KMS-11 (cell line): ENCODE results near the gene BRI3BP.

Experiments used
- H2AFZ ChIP-seq: fragments of 200-600 bp; sonication (generic); 2 replicates; pipeline ENCODE4 v1.6.1; 2016; ENCODE audit warnings: antibody characterized with exemption, mixed run types, low read depth
- H3K27ac ChIP-seq: fragments of 200-600 bp; sonication (generic); 2 replicates; pipeline ENCODE4 v1.6.1; 2016; ENCODE audit warnings: mild to moderate bottlenecking, mixed run types
- H3K27me3 ChIP-seq: fragments of 200-600 bp; sonication (generic); 2 replicates; pipeline ENCODE4 v1.6.1; 2017; ENCODE audit warnings: mild to moderate bottlenecking, low read depth, mixed run types, moderate library complexity; ENCODE audit not compliant: insufficient read depth
- H3K36me3 ChIP-seq: fragments of 200-600 bp; sonication (generic); 2 replicates; pipeline ENCODE4 v1.6.1; 2017; ENCODE audit warnings: mild to moderate bottlenecking, mixed run types; ENCODE audit not compliant: insufficient read depth
- H3K4me1 ChIP-seq: fragments of 200-600 bp; sonication (generic); 2 replicates; pipeline ENCODE4 v1.6.1; 2016; ENCODE audit warnings: mild to moderate bottlenecking, low read depth, mixed run types; ENCODE audit not compliant: poor library complexity, severe bottlenecking
- H3K4me2 ChIP-seq: fragments of 200-600 bp; sonication (generic); 2 replicates; pipeline ENCODE4 v1.7.0; 2016; ENCODE audit warnings: mild to moderate bottlenecking, mixed run types
- H3K4me3 ChIP-seq: fragments of 200-600 bp; sonication (generic); IDR thresholded peaks from 2 replicates; pipeline ENCODE4 v1.6.1; 2017; ENCODE audit warnings: low read depth, low read length, mixed read lengths; ENCODE audit not compliant: insufficient read depth
- H3K79me2 ChIP-seq: fragments of 200-600 bp; sonication (generic); 2 replicates; pipeline ENCODE4 v1.6.1; 2016; ENCODE audit warnings: low read depth, mixed run types; ENCODE audit not compliant: insufficient read depth
- H3K9ac ChIP-seq: fragments of 200-600 bp; sonication (generic); 2 replicates; pipeline ENCODE4 v1.6.1; 2016; ENCODE audit warnings: mild to moderate bottlenecking, mixed run types
- H4K20me1 ChIP-seq: fragments of 200-600 bp; sonication (generic); 2 replicates; pipeline ENCODE4 v1.6.1; 2016; ENCODE audit warnings: mild to moderate bottlenecking, mixed run types; ENCODE audit not compliant: insufficient read depth
- CTCF ChIP-seq: fragments of 200-600 bp; sonication (generic); conservative IDR thresholded peaks from 2 replicates; pipeline ENCODE4 v1.6.1; 2017; ENCODE audit warnings: low read depth, mild to moderate bottlenecking, antibody characterized with exemption, low read length, moderate library complexity, mixed read lengths

The BRI3BP gene

GRCh38 chr12:124949066-124949465, 44.4 kb upstream of the BRI3BP start:
- no peaks in the 10 kb centered on the region for H4K20me1 ChIP-seq
- no peaks in the 10 kb centered on the region for H3K27me3 ChIP-seq
- H2AFZ ChIP-seq = no peak overlapping the region
- no peaks in the 10 kb centered on the region for H3K79me2 ChIP-seq
- H3K9ac ChIP-seq = no peak overlapping the region
- H3K36me3 ChIP-seq = no peaks in the 10 kb centered on the region
- no peaks in the 10 kb centered on the region for H3K4me1 ChIP-seq
- no peak overlapping the region for H3K4me2 ChIP-seq
- H3K4me3 ChIP-seq = no peak overlapping the region
- no peak for TF ChIP-seq CTCF
- H3K27ac ChIP-seq = no peak overlapping the region

DNA sequence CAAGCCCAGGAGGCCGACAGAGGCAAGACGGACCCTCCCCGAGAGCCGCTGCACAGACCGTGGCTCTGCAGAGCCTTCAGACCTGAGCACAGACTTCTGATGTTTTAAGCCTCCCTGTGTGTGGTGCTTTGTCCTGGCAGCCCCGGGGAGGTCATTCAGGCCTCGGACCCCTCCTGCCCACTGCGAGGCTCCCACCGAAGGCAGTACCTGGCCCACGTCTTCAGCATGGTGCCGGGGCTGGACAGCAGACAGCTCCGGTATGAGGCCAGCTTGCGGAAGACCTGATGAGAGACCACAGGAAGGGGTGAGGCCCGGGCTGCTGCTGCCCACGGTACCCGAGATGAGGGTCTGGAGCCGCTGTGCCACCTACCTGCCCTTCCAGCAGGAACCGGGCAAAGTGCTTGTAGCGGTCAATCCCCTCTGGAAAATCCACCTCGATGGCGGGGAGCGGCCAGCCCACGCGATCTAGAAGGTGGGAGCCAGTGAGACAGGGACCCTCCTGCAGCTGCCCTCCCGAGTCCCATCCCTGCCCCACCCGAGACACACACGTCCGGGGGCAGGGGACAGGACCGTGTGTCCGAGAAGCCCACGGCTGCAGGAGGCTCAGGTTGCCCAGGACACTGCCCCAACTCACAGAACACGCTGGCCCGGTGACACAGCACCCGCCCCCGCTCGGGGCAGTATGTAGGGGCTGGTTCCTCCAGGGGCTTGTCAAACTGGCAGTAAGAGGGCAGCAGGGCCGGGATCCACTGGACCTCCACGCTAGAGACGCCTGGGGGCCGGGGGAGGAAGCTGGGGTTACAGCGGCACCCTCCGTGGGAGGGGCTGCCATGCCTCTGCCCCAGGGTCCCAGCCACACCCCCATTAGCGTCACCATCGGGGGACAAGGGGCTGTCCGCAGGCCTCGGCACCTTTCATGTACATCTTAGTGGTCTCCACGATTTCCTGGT, 43.4 kb upstream of the BRI3BP start:
- no peak for TF ChIP-seq CTCF
- H3K9ac ChIP-seq = no peak overlapping the region
- H2AFZ ChIP-seq = no peak overlapping the region

DNA sequence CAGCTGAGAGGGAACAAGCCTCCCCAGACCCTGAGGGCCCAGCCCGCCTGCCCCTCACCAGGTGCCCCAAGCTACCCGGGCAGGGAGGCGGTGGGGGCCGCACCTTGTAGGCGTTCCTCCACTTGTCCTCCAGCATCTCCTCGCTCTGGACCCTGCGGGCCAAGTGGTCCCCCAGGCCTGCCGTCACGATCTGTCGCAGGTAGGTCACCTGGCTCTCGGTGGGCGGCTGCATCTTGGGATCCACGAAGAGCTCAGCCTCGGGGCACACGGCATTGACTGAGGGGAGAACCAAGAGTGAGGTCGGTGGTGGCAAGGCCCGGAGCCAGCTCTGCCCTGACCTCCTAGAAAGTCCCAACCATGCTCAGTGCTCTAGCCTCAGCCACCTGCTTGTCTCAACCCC, 41.1 kb upstream of the BRI3BP start:
- no peak overlapping the region for H3K9ac ChIP-seq
- H4K20me1 ChIP-seq = no peaks in the 10 kb centered on the region
- no peak overlapping the region for H2AFZ ChIP-seq
- no peak overlapping the region for H3K27ac ChIP-seq
- H3K4me3 ChIP-seq = no peak overlapping the region
- no peaks in the 10 kb centered on the region for H3K4me1 ChIP-seq
- no peak overlapping the region for H3K4me2 ChIP-seq
- H3K79me2 ChIP-seq = no peaks in the 10 kb centered on the region
- no peak for TF ChIP-seq CTCF
- H3K27me3 ChIP-seq = no peaks in the 10 kb centered on the region
- H3K36me3 ChIP-seq = no peaks in the 10 kb centered on the region

More for the DNA sequence above, 43.4 kb upstream of the BRI3BP start:
- Histone ChIP-seq H3K4me3 (no peak overlapping the region), H3K4me1 (no peaks in the 10 kb centered on the region), H3K79me2 (no peaks in the 10 kb centered on the region), H4K20me1 (no peaks in the 10 kb centered on the region), H3K27me3 (no peaks in the 10 kb centered on the region), H3K36me3 (no peaks in the 10 kb centered on the region), H3K27ac (no peak overlapping the region), H3K4me2 (no peak overlapping the region)

DNA sequence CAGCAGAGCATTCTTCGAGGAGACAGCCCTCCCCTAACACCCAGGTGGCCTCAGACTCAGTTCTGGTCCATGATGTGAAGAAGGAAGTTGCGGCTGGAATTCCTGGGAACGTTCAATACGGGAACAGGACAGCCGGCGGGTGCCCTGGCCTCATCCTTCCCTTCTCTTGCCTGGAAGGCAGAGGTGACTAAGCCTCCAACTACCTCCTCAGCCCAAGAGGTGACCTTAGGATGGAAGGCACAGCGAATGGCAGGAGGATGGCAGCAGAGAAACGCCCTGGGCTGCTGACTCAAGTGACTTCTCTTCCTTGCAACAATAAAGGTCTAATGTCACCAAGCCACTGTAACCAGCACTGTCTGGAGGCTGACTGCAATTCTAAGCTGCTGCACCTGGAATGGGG, 40.6 kb upstream of the BRI3BP start:
- Histone ChIP-seq H3K4me3 (no peak overlapping the region), H3K4me2 (no peak overlapping the region), H3K27ac (no peak overlapping the region), H2AFZ (no peak overlapping the region), H3K79me2 (no peaks in the 10 kb centered on the region), H3K27me3 (no peaks in the 10 kb centered on the region), H4K20me1 (no peaks in the 10 kb centered on the region), H3K9ac (no peak overlapping the region), H3K36me3 (no peaks in the 10 kb centered on the region), H3K4me1 (no peaks in the 10 kb centered on the region)
- TF ChIP-seq CTCF = no peak
